IMR-90 (cell line): ENCODE measurements around the gene TTC9C. TPM values are rescaled to one million over a fixed set of nuclear protein-coding genes. Genes with fewer than 3 reads are reported as not detected.
A peak's percentile ranks its signal among the peaks of the same experiment; 100 is the strongest.

ENCODE experiments used
- ATAC-seq: fragments of 200-7000 bp; cut with Tn5 transposase; 2 replicates; pipeline ENCODE4 v1.9.1; 2020; ENCODE audit warnings: low read depth, mild to moderate bottlenecking, moderate library complexity
- BruUV-seq: library from RNA; stranded (reverse); fragments of 400-500 nt; replicated peaks from 2 replicates; lab custom pipeline; 2021; lab: Mats Ljungman, UMichigan
- CTCF ChIA-PET: fragments of 300-600 bp; formaldehyde crosslinking; extraction: SDS; loops from one replicate; lab custom pipeline; 2021; ENCODE audit warnings: antibody characterized with exemption; lab: Yijun Ruan, JAX
- POLR2A ChIA-PET: fragments of 300-600 bp; sonication (Branson Sonifier 250); formaldehyde crosslinking; loops from one replicate; lab custom pipeline; 2022; ENCODE audit warnings: antibody characterized with exemption; ENCODE audit not compliant: unreplicated experiment; lab: Charles Lee
- DNase-seq: peaks from one replicate; pipeline ENCODE4 v3.0.0; 2013
- H2AFZ ChIP-seq: replicated peaks from 2 replicates; pipeline ENCODE3; 2013; ENCODE audit warnings: low read length, mild to moderate bottlenecking; ENCODE audit not compliant: poor library complexity
- H2AK5ac ChIP-seq: 2 replicates; pipeline ENCODE4 v1.6.1; 2013; ENCODE audit warnings: low read depth, low read length, inconsistent platforms
- H2AK9ac ChIP-seq: replicated peaks from 2 replicates; pipeline ENCODE3; 2013; ENCODE audit warnings: mild to moderate bottlenecking, low read depth, low read length, moderate library complexity; ENCODE audit not compliant: poor library complexity
- H2BK120ac ChIP-seq: 2 replicates; pipeline ENCODE4 v1.6.1; 2013; ENCODE audit warnings: low read depth, low read length, inconsistent platforms
- H2BK15ac ChIP-seq: 3 replicates; pipeline ENCODE4 v1.6.1; 2013; ENCODE audit warnings: low read depth, low read length, inconsistent platforms
- H2BK20ac ChIP-seq: 2 replicates; pipeline ENCODE4 v1.6.1; 2013; ENCODE audit warnings: low read depth, mild to moderate bottlenecking, inconsistent platforms, low read length, moderate library complexity
- H2BK5ac ChIP-seq: 2 replicates; pipeline ENCODE4 v1.6.1; 2013; ENCODE audit warnings: mild to moderate bottlenecking, low read depth, low read length, inconsistent platforms; ENCODE audit not compliant: poor library complexity, severe bottlenecking
- H3K14ac ChIP-seq: replicated peaks from 2 replicates; pipeline ENCODE4 v1.6.1; 2013; ENCODE audit warnings: low read depth, low read length, inconsistent platforms
- H3K18ac ChIP-seq: 2 replicates; pipeline ENCODE4 v1.6.1; 2013; ENCODE audit warnings: low read depth, low read length, control low read depth
- H3K23ac ChIP-seq: 2 replicates; pipeline ENCODE4 v1.6.1; 2013; ENCODE audit warnings: low read depth, low read length, inconsistent platforms
- H3K27ac ChIP-seq: 2 replicates; pipeline ENCODE4 v1.5.1; 2013; ENCODE audit warnings: mild to moderate bottlenecking, control low read depth, low read length; ENCODE audit not compliant: insufficient read depth
- H3K27me3 ChIP-seq: 2 replicates; pipeline ENCODE4 v1.6.1; 2013; ENCODE audit warnings: low read length; ENCODE audit not compliant: control insufficient read depth, insufficient read depth
- H3K36me3 ChIP-seq: 2 replicates; pipeline ENCODE4 v1.6.1; 2013; ENCODE audit warnings: low read length, mixed read lengths; ENCODE audit not compliant: control insufficient read depth, insufficient read depth
- H3K4ac ChIP-seq: 2 replicates; pipeline ENCODE4 v1.6.1; 2013; ENCODE audit warnings: low read depth, low read length, inconsistent platforms
- H3K4me1 ChIP-seq: 2 replicates; pipeline ENCODE4 v1.6.1; 2013; ENCODE audit warnings: low read length, mixed read lengths; ENCODE audit not compliant: control insufficient read depth, insufficient read depth
- H3K4me2 ChIP-seq: 2 replicates; pipeline ENCODE4 v1.6.1; 2013; ENCODE audit warnings: low read depth, mild to moderate bottlenecking, control low read depth, low read length, moderate library complexity
- H3K4me3 ChIP-seq: 2 replicates; pipeline ENCODE4 v1.5.1; 2013; ENCODE audit warnings: low read depth, mild to moderate bottlenecking, control low read depth, low read length, moderate library complexity; ENCODE audit not compliant: insufficient read depth
- H3K56ac ChIP-seq: 2 replicates; pipeline ENCODE4 v1.6.1; 2013; ENCODE audit warnings: low read length, inconsistent platforms; ENCODE audit not compliant: insufficient read depth; ENCODE audit errors: extremely low read depth
- H3K79me1 ChIP-seq, 2 experiments: 2 replicates each; pipeline ENCODE4 v1.6.1; 2013; ENCODE audit warnings: low read length in 2 of 2, inconsistent platforms in 1 of 2, low read depth in 1 of 2
- H3K9ac ChIP-seq: 2 replicates; pipeline ENCODE4 v1.6.1; 2013; ENCODE audit warnings: low read depth, low read length, control low read depth
- H3K9me1 ChIP-seq: 2 replicates; pipeline ENCODE4 v1.6.1; 2013; ENCODE audit warnings: low read length, inconsistent platforms; ENCODE audit not compliant: insufficient read depth
- H3K9me3 ChIP-seq: 2 replicates; pipeline ENCODE4 v1.6.1; 2013; ENCODE audit warnings: low read length; ENCODE audit not compliant: control insufficient read depth, insufficient read depth
- H4K20me1 ChIP-seq: 2 replicates; pipeline ENCODE4 v1.6.1; 2013; ENCODE audit warnings: low read length, inconsistent platforms; ENCODE audit not compliant: insufficient read depth
- H4K5ac ChIP-seq: 2 replicates; pipeline ENCODE4 v1.6.1; 2013; ENCODE audit warnings: mild to moderate bottlenecking, low read depth, low read length, control low read depth
- H4K8ac ChIP-seq, 2 experiments: 2 replicates each; pipeline ENCODE4 v1.6.1; 2013; ENCODE audit warnings: low read depth in 2 of 2, low read length in 2 of 2, control low read depth in 1 of 2, inconsistent platforms in 1 of 2
- H4K91ac ChIP-seq: 2 replicates; pipeline ENCODE4 v1.6.1; 2013; ENCODE audit warnings: low read depth, low read length, inconsistent platforms; ENCODE audit not compliant: insufficient read depth
- BHLHE40 ChIP-seq: fragments of 150-350 bp; IDR thresholded peaks from 2 replicates; pipeline ENCODE4 v1.6.1; 2016; ENCODE audit warnings: mild to moderate bottlenecking, low read depth, low read length
- CEBPB ChIP-seq: IDR thresholded peaks from 2 replicates; pipeline ENCODE4 v1.6.1; 2012; ENCODE audit warnings: low read depth, low read length, improper control_type of control experiment
- CHD1 ChIP-seq: IDR thresholded peaks from 2 replicates; pipeline ENCODE4 v1.6.1; 2012; ENCODE audit warnings: low read depth, low read length, improper control_type of control experiment
- ELK1 ChIP-seq: fragments of 150-350 bp; IDR thresholded peaks from 2 replicates; pipeline ENCODE4 v1.6.1; 2016; ENCODE audit warnings: low read depth, mild to moderate bottlenecking, low read length, moderate library complexity, borderline replicate concordance
- FOS ChIP-seq: fragments of 150-350 bp; IDR thresholded peaks from 2 replicates; pipeline ENCODE4 v1.6.1; 2016; ENCODE audit warnings: low read depth, low read length
- MAFK ChIP-seq: IDR thresholded peaks from 2 replicates; pipeline ENCODE4 v1.6.1; 2012; ENCODE audit warnings: low read depth, low read length, improper control_type of control experiment
- MAZ ChIP-seq: IDR thresholded peaks from 2 replicates; pipeline ENCODE4 v1.6.1; 2012; ENCODE audit warnings: low read depth, mild to moderate bottlenecking, low read length, improper control_type of control experiment, moderate library complexity, borderline replicate concordance
- MXI1 ChIP-seq: IDR thresholded peaks from 2 replicates; pipeline ENCODE4 v1.6.1; 2012; ENCODE audit warnings: low read depth, mild to moderate bottlenecking, low read length, moderate library complexity, borderline replicate concordance
- NFE2L2 ChIP-seq: fragments of 150-350 bp; IDR thresholded peaks from 2 replicates; pipeline ENCODE4 v1.6.1; 2016; ENCODE audit warnings: low read depth, mild to moderate bottlenecking, low read length
- POLR2A ChIP-seq: IDR thresholded peaks from 2 replicates; pipeline ENCODE4 v1.6.1; 2012; ENCODE audit warnings: mild to moderate bottlenecking, low read depth, low read length
- RCOR1 ChIP-seq: IDR thresholded peaks from 2 replicates; pipeline ENCODE4 v1.6.1; 2012; ENCODE audit warnings: mild to moderate bottlenecking, low read length, improper control_type of control experiment; ENCODE audit not compliant: insufficient replicate concordance
- RFX5 ChIP-seq: IDR thresholded peaks from 2 replicates; pipeline ENCODE4 v1.8.0; 2012; ENCODE audit warnings: low read depth, mild to moderate bottlenecking, low read length, moderate library complexity
- USF2 ChIP-seq: fragments of 150-350 bp; IDR thresholded peaks from 2 replicates; pipeline ENCODE4 v1.6.1; 2017; ENCODE audit warnings: mild to moderate bottlenecking, antibody characterized with exemption, low read length, low read depth
- WGBS, 2 experiments: methylation state at CpG; one replicate each; pipeline versions ENCODE4 v1.1.5 to v1.1.7; 2013; ENCODE audit warnings: missing lambda C conversion rate in 2 of 2; ENCODE audit not compliant: insufficient read length in 1 of 2; ENCODE audit errors: extremely low coverage in 2 of 2; 5-methylcytosine and 5-hydroxymethylcytosine counted together
- dilution Hi-C: fragments of 300-500 bp; cut with HindIII; formaldehyde crosslinking; loops from one replicate; pipeline ENCODE4 v1.14.3; 2018; ENCODE audit warnings: low sequenced_read_pairs; ENCODE audit not compliant: unreplicated experiment
- in situ Hi-C: fragments of 300-500 bp; cut with MboI; formaldehyde crosslinking; loops from 3 replicates; pipeline ENCODE4 v1.14.3; 2019; ENCODE audit warnings: low sequenced_read_pairs, inconsistent platforms, mixed read lengths
- intact Hi-C: fragments of 100-400 bp; cut with micrococcal nuclease; formaldehyde crosslinking; loops from 2 replicates; pipeline ENCODE4 v1.10.0; 2022
- polyA plus RNA-seq, 3 experiments: library from polyadenylated mRNA; depleted of rRNA; stranded (reverse); fragments of >200 nt; gene quantifications; 2 replicates each; pipeline ENCODE4 v1.2.3, GENCODE V29; 2012; ENCODE audit warnings: low replicate concordance in 1 of 3
- total RNA-seq: library from RNA; depleted of rRNA; stranded (reverse); fragments of >200 nt; gene quantifications from 2 replicates; pipeline ENCODE4 v1.2.3, GENCODE V29; 2012
- TF ChIP-seq, protein P1 (sequence below): conservative IDR thresholded peaks from 2 replicates; pipeline ENCODE4 v1.5.1; 2012; ENCODE audit warnings: mild to moderate bottlenecking, low read depth, low read length, improper control_type of control experiment

The TTC9C gene
- total and polyA plus RNA-seq, 2 of the 4 experiments (the other 2 are of a cell fraction), result 32.9 to 37.1 TPM

DNA sequence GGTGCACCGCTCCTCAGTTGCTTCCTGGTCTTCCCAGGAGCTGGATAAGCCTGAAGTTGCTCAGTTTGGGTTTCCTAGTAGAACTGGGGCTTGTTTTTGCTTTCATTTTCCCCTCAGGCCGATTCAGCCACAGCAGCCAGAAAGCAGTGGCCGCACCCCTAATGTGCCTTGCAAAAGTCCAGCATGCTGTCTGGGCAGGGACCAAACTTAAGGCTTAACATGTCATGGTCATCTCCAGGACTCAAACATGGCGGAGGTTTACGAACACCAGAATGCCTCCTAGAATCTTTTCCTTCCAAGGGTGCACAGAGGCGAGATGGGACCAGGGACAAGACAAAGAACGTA, 18.3 kb upstream of the TTC9C start:
- Histone ChIP-seq H2BK120ac (peak overlapping the region; percentile 45; the same call in 1 of the 2 replicates), H3K9me1 (peaks cover 17% of the 10 kb centered on the region), H3K9ac (peak overlapping the region; percentile 84), H3K18ac (peak overlapping the region; percentile 58; the same call in 1 of the 2 replicates), H2BK15ac (no peak overlapping the region), H3K36me3 (peaks cover 31% of the 10 kb centered on the region), H4K5ac (peak overlapping the region; percentile 92), H3K56ac (peak overlapping the region; percentile 83), H4K8ac (peak overlapping the region; percentile 93 to 98), H2AFZ (peak overlapping the region; percentile 90), H2BK20ac (no peak overlapping the region), H4K20me1 (no peaks in the 10 kb centered on the region), H3K4ac (peak overlapping the region; percentile 93), H3K4me3 (peak overlapping the region; percentile 41), H2AK5ac (peak overlapping the region; percentile 91), H3K23ac (peak overlapping the region; percentile 89), H3K14ac (peak overlapping the region; percentile 94), H3K27me3 (no peaks in the 10 kb centered on the region), H2AK9ac (peak overlapping the region; percentile 97), H3K9me3 (no peaks in the 10 kb centered on the region), H2BK5ac (peak overlapping the region; percentile 82), H3K79me1 (peaks cover 25 to 67% of the 10 kb centered on the region in 2 experiments), H3K27ac (peak overlapping the region; percentile 93), H4K91ac (peak overlapping the region; percentile 87), H3K4me2 (peak overlapping the region; percentile 81), H3K4me1 (peaks cover 20% of the 10 kb centered on the region)
- no peak for ATAC-seq
- intact Hi-C loops, result no loop called here
- dilution Hi-C loops, result no loop called here
- WGBS, 2 experiments, result 93% methylated on average over 3 of the region's 7 CpGs; no CpG with 5 or more reads in 1 of the 2 experiments
- in situ Hi-C loops, result no loop called here
- no TSS peak for BruUV-seq
- CTCF ChIA-PET, result no interaction called here
- POLR2A ChIA-PET, result interaction anchor here (0.5 to 2.1 kb wide), 2 partner anchors 18 to 1475 kb away, joined by 6 to 7 read pairs; partner anchors contain the start of genes HNRNPUL2 and TTC9C
- no peak for DNase-seq
- TF ChIP-seq, protein P1, sequence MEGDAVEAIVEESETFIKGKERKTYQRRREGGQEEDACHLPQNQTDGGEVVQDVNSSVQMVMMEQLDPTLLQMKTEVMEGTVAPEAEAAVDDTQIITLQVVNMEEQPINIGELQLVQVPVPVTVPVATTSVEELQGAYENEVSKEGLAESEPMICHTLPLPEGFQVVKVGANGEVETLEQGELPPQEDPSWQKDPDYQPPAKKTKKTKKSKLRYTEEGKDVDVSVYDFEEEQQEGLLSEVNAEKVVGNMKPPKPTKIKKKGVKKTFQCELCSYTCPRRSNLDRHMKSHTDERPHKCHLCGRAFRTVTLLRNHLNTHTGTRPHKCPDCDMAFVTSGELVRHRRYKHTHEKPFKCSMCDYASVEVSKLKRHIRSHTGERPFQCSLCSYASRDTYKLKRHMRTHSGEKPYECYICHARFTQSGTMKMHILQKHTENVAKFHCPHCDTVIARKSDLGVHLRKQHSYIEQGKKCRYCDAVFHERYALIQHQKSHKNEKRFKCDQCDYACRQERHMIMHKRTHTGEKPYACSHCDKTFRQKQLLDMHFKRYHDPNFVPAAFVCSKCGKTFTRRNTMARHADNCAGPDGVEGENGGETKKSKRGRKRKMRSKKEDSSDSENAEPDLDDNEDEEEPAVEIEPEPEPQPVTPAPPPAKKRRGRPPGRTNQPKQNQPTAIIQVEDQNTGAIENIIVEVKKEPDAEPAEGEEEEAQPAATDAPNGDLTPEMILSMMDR, result no peak
- no peak for TF ChIP-seq NFE2L2
- no peak for TF ChIP-seq ELK1
- TF ChIP-seq RFX5, result no peak
- no peak for TF ChIP-seq MAFK
- no peak for TF ChIP-seq FOS
- no peak for TF ChIP-seq RCOR1
- no peak for TF ChIP-seq BHLHE40
- no peak for TF ChIP-seq POLR2A
- TF ChIP-seq MXI1, result no peak
- no peak for TF ChIP-seq USF2
- TF ChIP-seq CHD1, result no peak
- TF ChIP-seq MAZ, result no peak
- TF ChIP-seq CEBPB, result no peak
